ENCODE measurements around the gene CHD9NB. TPM values are rescaled to one million over a fixed set of nuclear protein-coding genes. Genes with fewer than 3 reads are reported as not detected.

CHD9NB gene
- total and polyA plus RNA-seq, 10 of the 15 experiments (the other 5 are each of a cell fraction or from before 2014, with no cell fraction given), result 0.14 to 1.6 (median 0.73) TPM

GRCh38 chr16:53061701-53062159 lies 9.0 kb upstream of the CHD9NB start (continued):
- TF ChIP-seq ZBTB40 (IDR thresholded peaks at IDR 0.05; ENCODE audit: borderline replicate concordance) (no peak), ZNF274 (IDR thresholded peaks at IDR 0.05; ENCODE audit: insufficient read depth, insufficient read length) (no peak), RBBP5 (conservative IDR thresholded peaks at IDR 0.05) (no peak), EP300 (IDR thresholded peaks at IDR 0.05; ENCODE audit: borderline replicate concordance in 1 of 2, control insufficient read depth in 1 of 2, low read depth in 2 of 2, low read length in 2 of 2) (peak; percentile 97 to 98), NFXL1 (IDR thresholded peaks at IDR 0.05; ENCODE audit: borderline replicate concordance) (no peak), PAX5 (IDR thresholded peaks at IDR 0.05; ENCODE audit: borderline replicate concordance, low read depth, low read length) (peak; percentile 99), MLLT1 (IDR thresholded peaks at IDR 0.05) (peak; percentile 86), ZZZ3 (IDR thresholded peaks at IDR 0.05; ENCODE audit: control insufficient read depth, insufficient read length, low read depth) (no peak), SKIL (IDR thresholded peaks at IDR 0.05; ENCODE audit: low read depth, poor library complexity, severe bottlenecking) (peak; percentile 98), NFYA (IDR thresholded peaks at IDR 0.05; ENCODE audit: borderline replicate concordance, low read depth, low read length) (no peak), SMARCA5 (IDR thresholded peaks at IDR 0.05) (no peak), TBL1XR1 (IDR thresholded peaks at IDR 0.05; ENCODE audit: low read depth, low read length) (peak; percentile 96), ATF3 (IDR thresholded peaks at IDR 0.05; ENCODE audit: borderline replicate concordance, extremely low read depth, low read depth, low read length) (no peak), BRCA1 (IDR thresholded peaks at IDR 0.05; ENCODE audit: low read depth, low read length) (no peak), CHD1 (IDR thresholded peaks at IDR 0.05; ENCODE audit: low read depth, low read length) (no peak), TCF3 (IDR thresholded peaks at IDR 0.05; ENCODE audit: borderline replicate concordance, insufficient read depth, low read depth, low read length) (peak; percentile 100), RELB (IDR thresholded peaks at IDR 0.05; ENCODE audit: low read depth) (peak; percentile 97)

Measured in GM12878 (cell line).